HG03280 (cell line): Measurements from ENCODE around the gene SRRM2.
A peak's percentile ranks its signal among the peaks of the same experiment; 100 is the strongest.

ENCODE experiments used
- ATAC-seq: cut with Tn5 transposase; IDR thresholded peaks from one replicate; pipeline ENCODE4 v1.9.1; 2021; ENCODE audit warnings: mild to moderate bottlenecking, moderate library complexity; ENCODE audit not compliant: unreplicated experiment

The SRRM2 gene

DNA sequence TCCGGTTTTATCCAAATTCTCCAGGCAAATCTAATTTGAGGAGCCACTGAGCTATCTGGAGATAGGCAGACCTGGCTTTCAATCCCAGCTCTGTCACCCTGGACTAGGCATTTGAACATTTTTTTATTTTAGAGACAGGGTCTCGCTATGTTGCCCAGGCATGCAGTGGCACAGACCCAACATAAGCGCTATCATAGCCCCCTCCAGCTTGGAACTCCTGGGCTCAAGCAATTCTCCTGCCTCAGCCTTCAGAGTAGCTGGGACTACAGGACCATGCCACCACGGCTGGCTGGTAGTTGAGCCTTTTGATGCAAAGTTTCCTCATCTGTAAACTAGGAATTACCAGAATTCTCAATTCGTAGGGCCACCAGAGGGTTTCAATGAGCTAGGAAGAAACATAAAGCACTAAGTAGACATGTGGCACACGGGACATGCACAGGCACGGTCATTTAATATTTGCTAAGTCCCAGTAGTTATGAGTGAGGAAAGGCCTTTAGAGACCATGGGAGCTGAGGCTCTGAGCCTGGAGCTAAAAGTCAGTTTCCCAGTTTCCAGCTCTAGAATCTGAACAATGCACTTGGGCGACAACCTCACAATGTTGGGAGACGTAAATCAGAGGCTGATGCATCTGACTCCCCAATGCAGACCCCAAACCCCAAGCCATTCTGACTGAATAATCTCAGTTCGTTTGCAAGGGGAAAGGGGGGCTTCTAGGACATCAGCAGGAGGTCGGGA, 23.5 kb downstream of the SRRM2 start:
- ATAC-seq: no peak

DNA sequence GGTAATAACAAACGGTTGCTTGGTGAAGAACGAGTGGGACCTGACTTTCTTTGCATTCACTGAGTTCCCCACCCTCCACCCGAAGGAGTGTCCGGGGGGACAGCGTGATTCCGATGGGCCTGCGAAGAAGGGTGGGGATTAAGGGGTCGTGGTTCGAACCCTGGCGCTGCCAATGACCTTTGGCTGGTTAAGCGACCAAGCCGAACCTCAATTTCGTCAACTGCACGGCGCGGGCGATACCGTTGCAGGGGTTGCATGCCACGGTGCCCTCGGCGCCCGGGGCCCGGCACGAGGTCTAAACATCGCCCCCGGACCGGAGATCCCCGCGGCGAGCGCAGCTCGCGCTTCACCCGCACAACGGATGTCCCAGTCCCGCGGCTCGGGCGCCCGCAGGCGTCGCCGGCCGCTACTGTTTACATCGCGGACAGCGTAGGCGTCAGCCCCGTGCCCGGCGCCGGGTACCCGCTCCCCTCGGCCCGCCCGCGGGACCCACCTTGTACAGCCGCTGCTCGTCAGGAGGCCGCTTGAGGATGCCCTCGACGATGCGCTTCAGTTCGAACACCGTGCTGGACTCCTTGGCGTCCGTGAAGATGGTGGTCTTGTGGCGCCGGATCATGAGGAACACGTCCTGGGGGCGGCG, 24.2 kb downstream of the SRRM2 start:
- ATAC-seq: peak; percentile 25

DNA sequence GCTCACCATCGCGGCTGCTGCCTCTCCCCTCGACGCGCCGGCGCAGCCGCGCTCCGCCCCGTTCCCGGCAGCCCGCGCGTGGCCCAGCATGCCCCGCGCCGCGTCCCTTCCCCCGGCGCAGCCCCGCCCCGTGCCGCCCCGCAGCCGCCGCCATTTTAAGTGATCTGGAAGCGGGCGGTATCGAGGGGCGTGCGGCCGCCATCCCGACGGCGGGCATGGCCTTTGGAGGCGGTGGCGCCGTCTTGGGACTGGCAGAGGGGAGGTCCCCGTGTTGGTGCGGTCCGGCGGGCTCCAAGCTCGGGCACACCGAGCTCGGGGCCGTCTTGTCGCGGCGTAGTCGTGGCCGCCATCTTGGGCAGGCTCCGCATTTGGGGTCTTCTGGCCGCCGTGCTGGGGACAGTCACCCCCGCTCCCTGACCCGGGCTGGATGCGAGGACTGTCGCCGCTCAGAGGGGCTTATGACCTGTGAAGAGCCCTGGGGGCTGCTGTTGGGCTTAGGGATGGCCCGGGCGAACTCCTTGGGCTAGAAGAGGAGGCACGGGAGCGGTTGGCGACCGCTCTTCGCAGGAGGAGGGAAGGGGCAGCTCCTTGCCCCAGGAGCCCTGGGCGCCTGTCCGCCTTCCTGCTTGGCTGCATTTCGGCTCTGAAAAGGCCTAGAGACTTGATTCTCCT, 24.9 kb downstream of the SRRM2 start, which contains the start of gene ELOB:
Gene ELOB, minus strand, starts transcription at position 50 of the 672 bp plus-strand sequence. Its CDS starts 41 bp downstream, at position 9.
- ATAC-seq: peak; percentile 89

DNA sequence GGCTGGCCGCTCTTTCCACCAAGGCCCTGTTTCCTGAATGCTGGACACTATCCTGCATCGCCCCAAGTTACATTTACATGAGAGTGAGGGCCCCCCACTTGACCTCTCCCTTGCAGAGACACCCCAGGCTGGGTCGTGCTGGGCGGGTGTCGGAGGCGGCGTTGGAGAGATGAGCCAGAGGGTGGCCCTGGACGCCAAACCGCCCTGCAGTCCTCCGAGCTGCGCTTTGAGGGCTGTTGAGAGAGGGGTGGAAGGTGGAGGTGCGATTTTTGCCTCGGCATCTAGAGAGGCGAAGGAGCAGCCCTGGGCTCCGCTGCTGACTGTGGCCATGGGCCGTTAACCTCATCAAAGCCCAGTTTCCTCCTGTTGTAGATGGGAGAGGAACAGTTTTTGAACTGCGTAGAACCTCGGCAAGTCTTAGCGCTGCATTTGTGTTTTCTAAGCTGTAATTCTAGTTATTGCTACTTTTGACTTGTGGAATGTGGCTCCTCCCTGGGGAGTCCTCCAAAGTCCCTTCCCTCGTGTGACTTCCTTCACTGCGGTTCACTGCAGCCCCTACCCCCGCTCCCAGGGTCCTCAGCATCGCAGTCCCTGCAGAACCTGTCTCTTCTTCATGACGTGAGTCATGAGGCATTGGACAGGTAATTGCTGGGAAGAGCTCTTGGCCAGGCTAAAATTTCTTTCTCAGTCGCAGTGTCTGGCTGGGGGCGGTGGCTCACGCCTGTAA, 25.6 kb downstream of the SRRM2 start:
- no peak for ATAC-seq

DNA sequence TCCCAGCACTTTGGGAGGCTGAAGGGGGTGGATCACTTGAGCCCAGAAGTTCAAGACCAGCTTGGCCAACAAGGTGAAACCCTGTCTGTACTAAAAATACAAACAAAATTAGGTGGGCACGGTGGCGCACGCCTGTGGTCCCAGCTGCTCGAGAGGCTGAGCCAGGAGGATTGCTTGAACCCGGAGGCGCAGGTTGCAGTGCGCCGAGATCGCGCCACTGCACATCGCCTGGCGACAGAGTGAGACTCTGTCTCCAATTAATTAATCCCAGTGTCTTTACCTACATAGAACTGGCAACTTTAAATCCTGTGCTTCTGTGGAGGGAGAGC, 26.2 kb downstream of the SRRM2 start:
- ATAC-seq: no peak

DNA sequence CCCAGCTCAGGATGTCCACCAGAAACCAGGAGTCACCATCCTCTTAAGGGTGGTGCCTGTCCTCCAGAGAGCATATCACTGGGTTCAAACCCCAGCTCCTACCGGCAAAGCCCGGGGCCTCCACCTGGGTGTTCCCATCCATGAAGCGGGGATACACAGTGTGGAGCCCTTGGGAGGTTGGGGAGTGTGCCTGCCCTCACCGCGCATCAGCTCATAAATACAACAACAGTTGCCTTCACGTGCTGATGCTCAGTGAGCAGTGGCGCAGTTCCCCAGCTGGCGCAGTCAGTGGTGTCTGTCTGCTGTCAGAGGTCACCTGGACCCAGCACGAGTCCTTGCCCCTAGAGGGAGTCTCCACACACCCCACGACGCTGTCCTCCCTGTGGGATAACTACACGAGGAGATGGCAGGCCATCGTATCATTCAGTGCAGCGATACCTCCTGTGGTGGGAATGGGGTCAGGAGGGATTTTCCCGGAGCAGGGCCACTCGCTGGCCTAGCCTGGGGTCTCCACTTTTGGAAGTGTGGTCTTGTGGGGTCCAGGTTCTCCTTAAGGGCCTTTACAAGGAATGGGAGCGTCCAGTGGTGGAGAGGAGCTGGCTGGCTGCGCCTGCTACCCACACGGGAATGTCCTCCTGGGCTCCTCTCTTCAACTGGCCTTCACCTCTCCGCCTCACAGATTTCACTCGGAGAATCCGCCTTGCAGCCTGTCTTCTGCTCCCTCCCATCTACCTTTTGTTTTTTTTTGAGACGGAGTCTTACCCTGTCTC, 26.9 kb downstream of the SRRM2 start:
- ATAC-seq: no peak

DNA sequence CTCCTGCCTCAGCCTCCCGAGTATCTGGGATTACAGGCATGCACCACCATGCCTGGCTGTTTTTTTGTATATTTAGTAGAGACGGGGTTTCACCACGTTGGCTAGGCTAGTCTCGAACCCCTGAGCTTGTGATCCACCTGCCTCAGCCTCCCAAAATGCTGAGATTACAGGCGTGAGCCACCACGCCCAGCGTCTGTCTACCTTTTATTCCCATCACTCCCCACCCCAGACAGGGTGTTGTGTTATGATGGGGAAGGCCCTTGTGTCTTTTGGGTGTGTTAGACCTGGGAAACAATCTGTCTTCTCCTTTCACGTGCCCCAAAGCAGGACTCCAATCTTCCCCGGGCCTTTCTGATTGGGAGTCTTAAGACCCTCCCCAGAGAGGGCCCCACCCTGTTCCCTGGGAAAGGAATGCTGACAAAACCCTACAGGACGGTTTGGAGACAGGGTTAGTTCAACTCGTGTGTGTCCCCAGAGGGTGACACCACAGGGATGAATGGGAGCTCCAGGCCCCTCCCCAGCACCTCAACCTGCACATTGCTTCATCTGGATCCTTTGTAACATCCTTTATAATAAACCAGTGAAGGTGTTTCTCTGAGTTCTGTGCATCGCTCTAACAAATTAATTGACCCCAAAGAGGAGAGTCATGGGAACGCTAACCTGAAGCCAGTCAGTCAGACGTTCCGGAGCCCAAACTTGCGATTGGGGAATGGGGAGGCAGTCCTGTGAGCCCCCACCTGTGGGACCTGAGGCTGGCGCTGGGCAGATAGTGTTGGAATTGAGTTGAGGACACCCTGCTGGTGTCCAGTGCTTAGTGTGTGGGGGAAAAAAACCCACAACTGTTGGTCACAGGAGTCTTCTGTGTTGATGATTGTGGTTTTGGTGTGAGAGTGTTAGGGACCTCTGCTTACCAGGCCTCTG, 27.8 kb downstream of the SRRM2 start:
- ATAC-seq: no peak

DNA sequence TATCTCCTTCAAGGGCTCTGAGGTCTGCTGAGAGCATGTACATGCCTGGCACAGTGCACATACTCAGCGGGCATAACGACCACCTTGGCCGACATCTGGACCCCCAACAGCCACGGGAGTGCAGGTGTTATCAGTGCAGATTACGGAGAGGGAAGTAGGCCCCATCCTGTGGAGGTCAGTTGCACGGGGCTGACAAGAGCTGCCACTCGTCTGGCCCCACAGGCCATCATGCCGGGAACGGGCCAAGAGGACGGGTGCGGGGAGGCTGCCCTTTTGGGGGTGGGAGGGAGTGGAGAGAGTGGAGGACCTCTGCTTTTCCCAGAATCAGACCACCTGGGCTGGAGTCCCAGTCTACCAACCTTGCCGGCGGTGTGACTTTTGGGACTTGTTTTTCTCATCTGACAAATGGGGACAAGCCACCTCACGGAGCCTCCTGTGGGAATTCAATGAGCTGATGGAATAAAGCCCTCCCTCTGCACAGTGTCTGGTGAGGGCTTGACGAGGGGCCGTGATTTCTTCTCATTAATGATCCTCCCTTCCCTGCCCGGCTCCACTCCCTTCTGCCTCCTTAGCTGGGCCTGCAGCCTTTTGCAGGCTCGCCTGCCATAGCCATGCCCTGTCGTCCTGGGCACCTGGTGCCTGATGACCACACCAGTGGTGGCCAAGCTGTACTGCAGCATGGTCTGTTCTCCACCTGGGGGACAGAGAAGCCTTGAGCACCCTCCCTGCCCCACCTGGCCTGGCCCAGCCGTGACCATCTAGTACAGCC, 30.3 kb downstream of the SRRM2 start:
- ATAC-seq: no peak

DNA sequence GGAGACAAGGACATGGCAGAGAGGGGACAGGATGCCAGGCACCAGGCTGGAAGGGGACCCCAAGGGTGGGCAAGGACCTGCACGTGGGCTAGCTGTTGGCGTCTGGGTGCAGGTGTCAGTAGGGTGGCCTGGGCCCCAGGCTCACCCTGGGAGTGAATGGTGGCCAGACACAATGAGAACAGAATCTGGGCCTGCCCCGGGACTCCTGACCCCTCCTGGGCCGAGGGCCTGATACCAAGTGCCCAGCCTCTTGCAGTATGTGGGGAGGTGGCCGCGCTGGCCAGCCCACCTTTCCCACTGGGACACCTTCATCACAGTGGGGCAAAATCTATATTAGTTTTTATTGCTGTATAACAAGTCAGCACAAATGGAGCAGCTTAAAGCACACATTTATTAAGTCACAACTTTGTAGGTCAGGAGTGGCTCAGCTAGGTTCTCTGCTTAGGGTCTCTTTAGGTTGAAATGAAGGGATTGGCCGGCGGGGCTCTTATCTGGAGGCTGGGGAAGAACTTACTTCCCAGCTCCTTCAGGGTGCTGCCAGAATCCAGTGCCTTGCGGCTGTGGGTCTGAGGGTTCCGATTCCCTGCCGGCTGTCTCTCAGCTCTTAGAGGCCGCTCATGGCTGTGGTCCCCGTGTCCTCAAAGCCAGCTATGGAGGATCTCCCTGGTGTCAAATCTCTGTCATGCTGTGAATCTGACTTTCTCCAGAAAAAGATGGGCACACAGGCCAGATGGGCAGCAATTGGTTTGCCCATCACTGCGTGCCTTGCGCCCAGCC, 31.3 kb downstream of the SRRM2 start:
- ATAC-seq: no peak

DNA sequence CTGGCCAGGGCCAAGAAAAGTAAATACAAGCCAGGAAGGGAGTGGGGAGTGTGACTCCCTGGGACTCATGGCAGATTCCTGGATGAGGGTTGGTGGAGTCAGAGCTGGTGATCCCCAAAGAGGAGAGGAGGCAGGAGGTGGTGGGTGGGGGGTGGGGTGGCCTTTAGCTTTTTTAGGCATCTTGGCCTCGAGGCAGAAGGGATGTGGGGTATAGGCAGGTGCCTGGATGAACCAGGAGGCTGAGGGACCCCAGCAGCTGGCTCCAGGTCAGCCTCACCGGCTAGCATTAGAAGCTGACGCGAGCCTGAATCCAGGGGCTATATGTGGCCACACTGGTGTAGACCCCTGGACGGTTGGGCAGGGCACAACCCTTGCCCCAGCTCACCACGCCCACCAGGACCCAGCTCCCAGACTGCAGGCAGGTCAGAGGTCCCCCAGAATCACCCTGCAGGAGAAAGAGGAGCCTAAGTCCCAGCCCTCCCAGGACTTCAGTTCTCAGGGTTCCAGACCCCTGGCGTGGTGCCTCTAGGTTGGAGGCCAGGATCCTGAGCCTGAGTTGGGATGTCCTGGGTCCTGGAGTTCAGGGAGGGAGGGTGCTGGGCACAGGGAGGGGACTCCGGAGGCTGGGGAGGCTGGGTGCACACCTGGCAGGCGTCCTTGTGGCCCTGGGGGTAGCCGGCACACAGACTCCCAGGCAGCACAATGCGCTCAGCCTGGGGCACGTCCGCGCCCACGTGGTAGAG, 32.1 kb downstream of the SRRM2 start:
- no peak for ATAC-seq

DNA sequence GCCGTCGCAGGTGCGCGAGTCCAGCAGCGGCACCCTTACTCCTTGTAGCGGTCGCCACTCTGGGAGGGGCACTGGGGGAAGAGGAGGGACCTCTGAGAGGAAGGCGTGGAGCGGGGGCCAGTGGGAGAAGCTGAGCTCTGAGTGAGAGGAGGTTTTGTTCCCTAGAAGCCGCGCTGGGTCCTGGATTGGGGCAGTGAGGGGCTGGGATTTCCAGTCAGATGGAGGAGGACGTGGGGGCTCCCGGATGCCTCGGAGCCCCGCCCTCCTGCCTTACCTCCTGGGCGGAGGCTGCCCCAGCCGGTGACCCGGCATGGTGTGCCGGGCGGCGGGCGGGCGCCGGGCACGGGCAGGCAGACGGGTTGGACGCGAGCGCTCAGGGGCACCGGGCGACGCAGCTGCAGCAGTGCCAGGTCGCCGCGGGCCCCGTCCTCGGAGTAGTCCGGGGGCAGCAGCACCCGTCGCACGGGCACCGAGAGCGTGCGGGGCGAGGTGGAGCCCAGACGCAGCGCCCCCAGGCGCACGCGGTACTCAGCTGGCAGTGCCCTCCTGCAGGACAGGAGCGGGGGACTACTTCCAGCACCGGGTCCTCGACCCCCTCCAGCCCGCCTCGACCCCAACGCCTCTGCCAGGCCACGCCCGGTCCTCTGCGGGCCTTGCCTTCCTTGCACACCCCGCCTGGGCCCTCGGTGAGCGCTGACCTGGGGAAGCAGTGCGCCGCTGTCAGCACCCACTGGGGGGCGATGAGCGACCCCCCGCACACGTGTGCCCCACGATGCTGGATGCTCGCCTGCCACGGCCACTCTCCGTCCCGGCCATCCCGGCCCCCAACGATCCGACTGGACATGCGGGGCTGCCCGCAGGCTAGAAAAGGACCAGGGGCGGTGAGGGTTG, 32.9 kb downstream of the SRRM2 start:
- ATAC-seq: no peak

DNA sequence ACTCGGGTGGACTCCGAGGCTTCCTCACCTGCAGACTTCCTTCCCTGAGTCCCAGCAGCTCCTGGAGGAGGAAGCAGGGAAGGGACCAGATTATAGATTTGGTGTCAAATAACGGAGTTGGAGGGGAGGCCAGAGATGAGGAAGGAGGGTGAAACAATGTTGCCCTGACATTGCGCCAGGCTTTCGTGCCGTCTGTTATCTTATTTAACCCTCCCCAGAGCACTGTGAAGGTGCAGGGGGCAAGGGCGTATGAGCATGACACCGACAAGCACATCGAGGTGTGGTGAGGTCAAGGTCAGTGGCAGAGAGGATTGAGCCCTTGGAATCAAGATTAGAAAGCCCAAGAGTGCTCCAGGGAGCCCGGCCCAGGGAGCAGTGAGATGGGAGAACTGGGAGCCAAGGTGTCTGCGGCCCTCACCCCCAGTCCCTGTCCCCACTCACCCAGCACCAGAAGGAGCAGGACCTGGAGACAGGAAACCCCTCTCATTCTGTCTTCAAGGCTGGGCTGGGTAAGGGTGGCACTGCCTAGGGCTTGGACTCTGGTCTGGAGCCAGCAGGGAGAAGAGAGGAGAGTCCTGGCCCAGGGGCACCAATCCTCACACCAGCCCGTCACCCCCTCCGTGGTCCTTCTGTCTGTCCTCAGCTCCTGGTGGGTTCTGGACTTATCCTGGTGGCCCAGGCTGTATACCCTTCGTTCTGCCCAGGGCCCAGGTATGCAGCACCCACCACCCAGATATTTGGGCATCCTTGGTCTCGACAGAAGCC, 33.8 kb downstream of the SRRM2 start:
- no peak for ATAC-seq

DNA sequence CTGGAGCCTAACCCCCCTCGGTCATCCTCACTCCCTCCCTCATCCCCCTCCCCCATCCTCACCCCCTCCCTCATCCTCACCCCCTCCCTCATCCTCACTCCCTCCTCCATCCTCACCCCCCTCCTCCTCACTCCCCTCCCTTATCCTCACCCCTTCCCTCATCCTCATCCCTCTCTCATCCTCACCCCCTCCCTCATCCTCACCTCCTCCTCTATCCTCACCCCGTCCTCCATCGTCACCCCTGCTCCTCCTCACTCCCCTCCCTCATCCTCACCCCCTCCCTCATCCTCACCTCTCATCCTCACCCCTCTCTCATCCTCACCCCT, 34.4 kb downstream of the SRRM2 start:
- ATAC-seq: no peak

DNA sequence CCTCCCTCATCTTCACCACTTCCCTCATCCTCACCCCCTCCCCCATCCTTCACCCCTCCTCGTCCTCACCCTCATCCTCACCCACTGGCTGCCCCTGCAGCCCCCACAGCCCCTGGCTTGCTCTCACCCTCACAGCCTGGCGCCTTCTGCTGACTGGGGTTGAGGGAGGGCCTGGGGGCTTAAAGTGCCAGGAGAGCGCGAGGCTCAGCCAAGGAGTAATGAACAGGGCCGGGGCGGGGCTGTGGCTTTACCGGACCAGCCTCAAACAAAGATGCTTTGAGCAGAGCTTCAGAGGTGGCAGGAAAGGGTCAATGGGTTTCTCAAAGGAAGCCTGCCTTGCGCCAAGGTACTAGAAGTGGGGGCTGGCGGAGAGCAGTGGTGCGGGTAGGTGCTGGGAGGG, 35.0 kb downstream of the SRRM2 start, which contains the start of gene PRSS33:
Gene PRSS33, minus strand, starts transcription at position 155 of the 400 bp plus-strand sequence. CDS start 1,013 bp downstream, outside the sequence.
- ATAC-seq: no peak

DNA sequence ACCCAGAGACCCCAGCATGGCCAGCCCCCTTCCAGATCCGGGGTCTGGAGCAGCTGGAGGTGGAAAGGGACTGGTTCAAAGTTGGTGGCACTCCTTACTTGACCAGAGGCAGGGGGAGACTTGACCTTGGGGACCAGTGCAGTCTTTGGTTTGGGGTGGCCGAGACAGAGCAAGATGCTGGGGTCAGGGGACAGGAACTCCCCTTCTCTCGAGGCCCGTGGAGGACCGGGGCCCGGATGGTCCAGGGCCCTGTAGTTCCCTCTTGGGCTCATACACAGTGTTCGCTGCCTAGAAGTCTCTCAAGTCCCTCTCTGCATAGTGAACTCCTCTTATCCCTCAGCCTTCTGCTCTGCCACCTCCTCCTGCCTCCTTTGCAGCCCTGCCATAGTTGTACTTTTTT, 35.5 kb downstream of the SRRM2 start:
- no peak for ATAC-seq

DNA sequence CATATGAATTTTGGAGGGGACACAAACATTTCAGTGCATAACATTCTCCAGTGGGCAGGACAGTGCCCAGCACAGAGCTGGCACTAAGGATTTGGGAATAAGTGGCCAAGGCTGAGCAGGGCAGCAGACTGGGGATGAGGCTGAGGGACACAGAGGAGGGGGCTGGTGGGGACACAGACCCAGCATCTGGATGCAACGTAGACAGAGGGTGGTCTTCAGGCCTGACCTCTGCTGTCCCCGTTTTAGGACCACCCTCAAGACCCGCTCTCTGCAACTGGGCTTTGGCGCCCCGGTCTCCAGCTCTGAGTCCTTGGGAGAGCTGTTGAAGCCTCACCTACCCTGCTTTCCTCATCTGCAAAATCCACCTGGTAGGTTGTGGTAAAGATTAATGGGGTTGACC, 38.2 kb downstream of the SRRM2 start:
- ATAC-seq: no peak
